ENCODE measurements around the gene TOMM70. TPM values are rescaled to one million over a fixed set of nuclear protein-coding genes. Genes with fewer than 3 reads are reported as not detected.

The TOMM70 gene
- total and polyA plus RNA-seq, 10 of the 15 experiments (the other 5 are each of a cell fraction or from before 2014, with no cell fraction given) = 12.7 to 64.1 (median 41.3) TPM

DNA sequence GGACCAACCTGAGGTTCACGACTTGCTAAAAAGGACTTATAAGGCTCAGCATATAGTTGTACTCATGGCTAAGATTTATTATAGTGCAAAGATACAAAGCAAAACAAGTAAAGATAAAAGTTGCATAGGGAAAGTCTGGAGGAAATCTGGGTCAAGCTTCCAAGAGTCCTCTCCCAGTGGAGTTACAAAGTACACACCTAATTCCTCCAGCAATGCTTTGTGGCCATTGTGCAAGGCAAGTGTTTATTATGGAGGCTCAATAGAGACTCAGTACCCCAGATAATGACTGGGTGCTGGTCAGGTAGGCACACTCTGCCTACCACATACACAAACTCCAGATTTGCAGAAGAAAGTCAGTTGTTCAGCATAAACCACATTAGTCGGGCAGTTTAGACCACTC lies 23.4 kb upstream of the TOMM70 start:
- DNase-seq (ENCODE audit: low read depth, low spot score) (no peak), ATAC-seq (no peak), FAIRE-seq (no peak)
- H4K20me1 ChIP-seq (ENCODE audit: control insufficient read depth, insufficient read depth) = no peaks in the 10 kb centered on the region
- intact Hi-C loops (cut with micrococcal nuclease; ENCODE audit: unreplicated experiment) (no loop called here), in situ Hi-C loops (cut with MboI) (no loop called here)
- ChIA-PET POLR2A (no interaction called here), CTCF (no interaction called here), RAD21 (ENCODE audit: unreplicated experiment) (no interaction called here), SMC1A (ENCODE audit: uncharacterized antibody, unreplicated experiment) (interaction anchor here (0.8 to 1.4 kb wide), 2 partner anchors 68 to 217 kb away, joined by 3 read pairs; partner anchors contain the start of gene TMEM45A)
- 75% methylated on average over 2 of the region's 2 CpGs for WGBS (ENCODE audit: insufficient coverage, insufficient replicate concordance, low lambda C conversion rate, missing lambda C conversion rate)
- no peak overlapping the region for H3K9ac ChIP-seq (ENCODE audit: control insufficient read depth, insufficient read depth, low read length)
- H3K27ac ChIP-seq (ENCODE audit: control insufficient read depth, insufficient read depth) = no peak overlapping the region
- no peaks in the 10 kb centered on the region for H3K9me3 ChIP-seq (replicated peaks; ENCODE audit: control insufficient read depth, insufficient read depth, low read length)
- no peaks in the 10 kb centered on the region for H3K79me2 ChIP-seq (ENCODE audit: control insufficient read depth, insufficient read depth, low read length)
- no peaks in the 10 kb centered on the region for H3K27me3 ChIP-seq (replicated peaks in 1 of 2; ENCODE audit: control insufficient read depth in 2 of 2, insufficient read depth in 2 of 2, low read length in 1 of 2)
- no TSS peak for BruUV-seq (replicated peaks)
- H3K4me3 ChIP-seq = no peak overlapping the region
- H3K4me2 ChIP-seq (ENCODE audit: control insufficient read depth, insufficient read depth) = no peak overlapping the region
- H3K4me1 ChIP-seq (ENCODE audit: control insufficient read depth, insufficient read depth, low read length) = no peaks in the 10 kb centered on the region
- no peak overlapping the region for H2AFZ ChIP-seq (ENCODE audit: control insufficient read depth, low read depth, low read length)
- no peaks in the 10 kb centered on the region for H3K36me3 ChIP-seq (ENCODE audit: control insufficient read depth in 2 of 2, insufficient read depth in 2 of 2, low read length in 1 of 2)
- TF ChIP-seq CBFB (IDR thresholded peaks at IDR 0.05; ENCODE audit: low read depth) = no peak
- TF ChIP-seq, protein P1, sequence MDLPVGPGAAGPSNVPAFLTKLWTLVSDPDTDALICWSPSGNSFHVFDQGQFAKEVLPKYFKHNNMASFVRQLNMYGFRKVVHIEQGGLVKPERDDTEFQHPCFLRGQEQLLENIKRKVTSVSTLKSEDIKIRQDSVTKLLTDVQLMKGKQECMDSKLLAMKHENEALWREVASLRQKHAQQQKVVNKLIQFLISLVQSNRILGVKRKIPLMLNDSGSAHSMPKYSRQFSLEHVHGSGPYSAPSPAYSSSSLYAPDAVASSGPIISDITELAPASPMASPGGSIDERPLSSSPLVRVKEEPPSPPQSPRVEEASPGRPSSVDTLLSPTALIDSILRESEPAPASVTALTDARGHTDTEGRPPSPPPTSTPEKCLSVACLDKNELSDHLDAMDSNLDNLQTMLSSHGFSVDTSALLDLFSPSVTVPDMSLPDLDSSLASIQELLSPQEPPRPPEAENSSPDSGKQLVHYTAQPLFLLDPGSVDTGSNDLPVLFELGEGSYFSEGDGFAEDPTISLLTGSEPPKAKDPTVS (IDR thresholded peaks at IDR 0.05; ENCODE audit: low read depth, low read length) = no peak
- no peak for TF ChIP-seq CHD1 (IDR thresholded peaks at IDR 0.05; ENCODE audit: low read depth, low read length)
- TF ChIP-seq SPI1 (IDR thresholded peaks at IDR 0.05; ENCODE audit: borderline replicate concordance, insufficient read depth, low read depth, low read length) = no peak
- TF ChIP-seq SUPT20H (IDR thresholded peaks at IDR 0.05; ENCODE audit: borderline replicate concordance, control insufficient read depth, low read depth, low read length) = no peak
- TF ChIP-seq, protein P2, sequence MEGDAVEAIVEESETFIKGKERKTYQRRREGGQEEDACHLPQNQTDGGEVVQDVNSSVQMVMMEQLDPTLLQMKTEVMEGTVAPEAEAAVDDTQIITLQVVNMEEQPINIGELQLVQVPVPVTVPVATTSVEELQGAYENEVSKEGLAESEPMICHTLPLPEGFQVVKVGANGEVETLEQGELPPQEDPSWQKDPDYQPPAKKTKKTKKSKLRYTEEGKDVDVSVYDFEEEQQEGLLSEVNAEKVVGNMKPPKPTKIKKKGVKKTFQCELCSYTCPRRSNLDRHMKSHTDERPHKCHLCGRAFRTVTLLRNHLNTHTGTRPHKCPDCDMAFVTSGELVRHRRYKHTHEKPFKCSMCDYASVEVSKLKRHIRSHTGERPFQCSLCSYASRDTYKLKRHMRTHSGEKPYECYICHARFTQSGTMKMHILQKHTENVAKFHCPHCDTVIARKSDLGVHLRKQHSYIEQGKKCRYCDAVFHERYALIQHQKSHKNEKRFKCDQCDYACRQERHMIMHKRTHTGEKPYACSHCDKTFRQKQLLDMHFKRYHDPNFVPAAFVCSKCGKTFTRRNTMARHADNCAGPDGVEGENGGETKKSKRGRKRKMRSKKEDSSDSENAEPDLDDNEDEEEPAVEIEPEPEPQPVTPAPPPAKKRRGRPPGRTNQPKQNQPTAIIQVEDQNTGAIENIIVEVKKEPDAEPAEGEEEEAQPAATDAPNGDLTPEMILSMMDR (IDR thresholded peaks at IDR 0.05 in 2 of 3, conservative IDR thresholded peaks at IDR 0.05 in 1 of 3; ENCODE audit: control insufficient read depth in 2 of 3, extremely low read depth in 1 of 3, insufficient read depth in 1 of 3, low read depth in 3 of 3, low read length in 3 of 3) = no peak
- TF ChIP-seq, protein P3, sequence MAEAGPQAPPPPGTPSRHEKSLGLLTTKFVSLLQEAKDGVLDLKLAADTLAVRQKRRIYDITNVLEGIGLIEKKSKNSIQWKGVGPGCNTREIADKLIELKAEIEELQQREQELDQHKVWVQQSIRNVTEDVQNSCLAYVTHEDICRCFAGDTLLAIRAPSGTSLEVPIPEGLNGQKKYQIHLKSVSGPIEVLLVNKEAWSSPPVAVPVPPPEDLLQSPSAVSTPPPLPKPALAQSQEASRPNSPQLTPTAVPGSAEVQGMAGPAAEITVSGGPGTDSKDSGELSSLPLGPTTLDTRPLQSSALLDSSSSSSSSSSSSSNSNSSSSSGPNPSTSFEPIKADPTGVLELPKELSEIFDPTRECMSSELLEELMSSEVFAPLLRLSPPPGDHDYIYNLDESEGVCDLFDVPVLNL (IDR thresholded peaks at IDR 0.05; ENCODE audit: low read depth, low read length) = no peak
- no peak for TF ChIP-seq MYC (IDR thresholded peaks at IDR 0.05; ENCODE audit: insufficient read depth, insufficient read length, insufficient replicate concordance, low read length, severe bottlenecking)
- no peak for TF ChIP-seq RAD21 (IDR thresholded peaks at IDR 0.05; ENCODE audit: insufficient read depth, low read depth, low read length)
- TF ChIP-seq, protein P4, sequence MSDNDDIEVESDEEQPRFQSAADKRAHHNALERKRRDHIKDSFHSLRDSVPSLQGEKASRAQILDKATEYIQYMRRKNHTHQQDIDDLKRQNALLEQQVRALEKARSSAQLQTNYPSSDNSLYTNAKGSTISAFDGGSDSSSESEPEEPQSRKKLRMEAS (IDR thresholded peaks at IDR 0.05; ENCODE audit: low read depth, low read length) = no peak
- no peak for TF ChIP-seq YY1 (IDR thresholded peaks at IDR 0.05; ENCODE audit: low read depth, low read length)
- TF ChIP-seq RUNX3 (IDR thresholded peaks at IDR 0.05; ENCODE audit: low read length) = no peak
- TF ChIP-seq, protein P5, sequence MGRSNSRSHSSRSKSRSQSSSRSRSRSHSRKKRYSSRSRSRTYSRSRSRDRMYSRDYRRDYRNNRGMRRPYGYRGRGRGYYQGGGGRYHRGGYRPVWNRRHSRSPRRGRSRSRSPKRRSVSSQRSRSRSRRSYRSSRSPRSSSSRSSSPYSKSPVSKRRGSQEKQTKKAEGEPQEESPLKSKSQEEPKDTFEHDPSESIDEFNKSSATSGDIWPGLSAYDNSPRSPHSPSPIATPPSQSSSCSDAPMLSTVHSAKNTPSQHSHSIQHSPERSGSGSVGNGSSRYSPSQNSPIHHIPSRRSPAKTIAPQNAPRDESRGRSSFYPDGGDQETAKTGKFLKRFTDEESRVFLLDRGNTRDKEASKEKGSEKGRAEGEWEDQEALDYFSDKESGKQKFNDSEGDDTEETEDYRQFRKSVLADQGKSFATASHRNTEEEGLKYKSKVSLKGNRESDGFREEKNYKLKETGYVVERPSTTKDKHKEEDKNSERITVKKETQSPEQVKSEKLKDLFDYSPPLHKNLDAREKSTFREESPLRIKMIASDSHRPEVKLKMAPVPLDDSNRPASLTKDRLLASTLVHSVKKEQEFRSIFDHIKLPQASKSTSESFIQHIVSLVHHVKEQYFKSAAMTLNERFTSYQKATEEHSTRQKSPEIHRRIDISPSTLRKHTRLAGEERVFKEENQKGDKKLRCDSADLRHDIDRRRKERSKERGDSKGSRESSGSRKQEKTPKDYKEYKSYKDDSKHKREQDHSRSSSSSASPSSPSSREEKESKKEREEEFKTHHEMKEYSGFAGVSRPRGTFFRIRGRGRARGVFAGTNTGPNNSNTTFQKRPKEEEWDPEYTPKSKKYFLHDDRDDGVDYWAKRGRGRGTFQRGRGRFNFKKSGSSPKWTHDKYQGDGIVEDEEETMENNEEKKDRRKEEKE (IDR thresholded peaks at IDR 0.05) = no peak
- TF ChIP-seq NFIC (IDR thresholded peaks at IDR 0.05; ENCODE audit: low read depth, low read length) = no peak
- no peak for TF ChIP-seq SREBF2 (IDR thresholded peaks at IDR 0.05; ENCODE audit: low read length)
- TF ChIP-seq NR2C1 (IDR thresholded peaks at IDR 0.05) = no peak
- no peak for TF ChIP-seq ZZZ3 (IDR thresholded peaks at IDR 0.05; ENCODE audit: control insufficient read depth, insufficient read length, low read depth)
- no peak for TF ChIP-seq TCF12 (IDR thresholded peaks at IDR 0.05; ENCODE audit: low read depth, low read length)
